Measurements from ENCODE around the gene MRPL22.
"Not testable (repeated sequence)": the region's sequence is repeated elsewhere in the genome, so short reads cannot be mapped to it uniquely, and the experiment has no call there.

The MRPL22 gene

GRCh38 chr5:154997746-154998145 lies 56.9 kb downstream of the MRPL22 start:
- DNase-seq (ENCODE audit: low read depth), result no peak

DNA sequence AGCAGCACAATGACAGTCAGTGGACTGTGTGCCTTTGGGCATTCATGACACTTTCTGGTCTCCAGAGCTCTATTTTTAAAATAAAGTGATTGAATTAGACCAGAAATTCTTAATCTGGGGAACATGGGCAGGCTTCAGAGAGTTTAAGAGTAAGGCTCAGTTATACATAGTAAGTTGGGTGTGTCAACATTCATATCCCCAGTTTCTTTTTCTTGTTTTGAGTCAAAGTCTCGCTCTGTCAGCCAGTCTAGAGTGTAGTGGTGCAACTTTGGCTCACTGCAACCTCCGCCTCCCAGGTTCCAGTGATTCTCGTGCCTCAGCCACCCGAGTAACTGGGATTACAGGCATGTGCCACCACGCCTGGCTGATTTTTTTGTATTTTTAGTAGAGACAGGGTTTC lies 59.0 kb downstream of the MRPL22 start:
- no peak for DNase-seq (ENCODE audit: low read depth)

DNA sequence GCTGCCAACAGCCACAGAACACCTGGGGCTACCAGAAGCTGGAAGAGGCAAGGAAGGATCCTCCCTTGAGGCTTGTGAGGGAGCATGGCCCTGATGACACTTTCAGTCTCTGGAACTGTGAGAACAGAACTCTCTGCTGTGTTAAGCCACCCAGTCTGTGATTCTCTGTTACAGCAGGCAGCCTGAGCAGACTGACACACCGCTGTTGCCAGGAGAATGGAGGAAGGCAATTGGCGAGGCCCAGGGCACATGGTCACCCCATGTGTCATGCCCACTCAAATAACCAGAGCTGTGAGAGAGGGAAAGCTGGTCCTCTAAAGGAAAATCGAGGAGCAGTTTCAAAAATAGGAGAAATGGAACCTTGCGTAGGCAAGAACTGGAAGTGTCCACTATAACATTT lies 60.6 kb downstream of the MRPL22 start:
- DNase-seq (ENCODE audit: low read depth), result no peak

DNA sequence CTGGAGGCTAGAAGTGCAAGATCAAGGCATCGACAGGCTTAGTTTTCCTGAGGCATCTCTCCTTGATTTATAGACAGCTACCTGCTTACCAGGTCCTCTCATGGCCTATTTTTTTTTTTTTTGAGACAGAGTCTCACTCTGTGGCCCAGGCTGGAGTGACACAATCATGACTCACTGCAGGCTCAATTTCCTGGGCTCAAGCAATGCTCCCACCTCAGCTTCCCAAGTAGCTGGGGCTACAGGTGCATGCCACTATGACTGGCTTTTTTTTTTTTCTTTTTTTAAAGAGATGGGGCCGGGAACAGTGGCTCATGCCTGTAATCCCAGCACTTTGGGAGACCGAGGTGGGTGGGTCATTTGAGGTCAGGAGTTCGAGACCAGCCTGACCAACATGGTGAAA lies 61.8 kb downstream of the MRPL22 start:
- not testable (repeated sequence) for DNase-seq (ENCODE audit: low read depth)

DNA sequence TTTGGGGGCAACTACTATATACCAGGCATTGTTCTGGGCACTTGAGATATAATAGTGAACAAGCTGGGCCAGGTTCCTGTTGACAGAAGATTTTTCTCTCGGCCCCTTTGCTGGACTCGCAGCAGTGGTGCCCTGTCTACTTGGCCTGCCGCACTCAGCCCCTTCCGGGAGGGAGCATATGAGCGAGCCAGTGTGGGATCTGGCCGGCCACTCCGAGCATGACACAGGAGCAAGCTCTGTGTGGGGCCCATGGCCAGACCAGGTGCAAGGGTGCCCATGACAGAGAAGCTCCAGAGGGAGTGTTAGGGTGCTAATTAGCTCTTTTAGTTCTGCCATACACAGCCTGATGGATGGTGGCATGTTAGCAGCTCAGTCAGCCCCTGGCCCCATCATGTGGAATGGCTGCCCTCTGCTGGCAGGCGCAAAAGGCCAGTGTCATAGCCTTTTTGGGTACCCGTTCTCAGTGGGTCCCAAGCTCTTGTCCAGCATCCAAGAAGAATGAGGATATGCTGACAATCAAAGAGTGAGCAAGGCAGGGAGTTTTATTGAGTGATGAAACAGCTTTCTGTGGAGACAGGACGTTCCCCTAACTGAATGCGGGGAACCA lies 63.4 kb downstream of the MRPL22 start:
- no peak for DNase-seq (ENCODE audit: low read depth)

GRCh38 chr5:155006265-155006664 lies 65.4 kb downstream of the MRPL22 start:
- not testable (repeated sequence) for DNase-seq (ENCODE audit: low read depth)

GRCh38 chr5:155008669-155009068 lies 67.8 kb downstream of the MRPL22 start:
- no peak for DNase-seq (ENCODE audit: low read depth)

GRCh38 chr5:155010881-155011280 lies 70.0 kb downstream of the MRPL22 start:
- no peak for DNase-seq (ENCODE audit: low read depth)

DNA sequence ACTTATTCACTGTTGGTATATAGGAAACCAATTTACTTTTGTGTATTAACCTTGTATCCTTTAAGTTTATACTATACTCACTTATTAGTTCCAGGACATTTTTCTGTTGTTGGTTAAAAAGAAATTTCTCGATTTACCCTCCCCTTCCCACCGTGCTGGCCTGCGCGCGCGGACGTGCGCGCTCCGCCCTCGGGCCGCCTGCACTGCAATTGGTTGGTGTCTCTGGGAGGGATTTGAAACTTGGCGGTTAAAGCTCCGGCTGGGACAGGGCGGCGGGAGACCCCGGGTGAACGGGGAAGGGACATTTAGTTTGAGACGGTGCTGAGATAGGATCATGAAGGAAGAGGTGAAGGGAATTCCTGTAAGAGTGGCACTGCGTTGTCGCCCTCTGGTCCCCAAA lies 72.7 kb downstream of the MRPL22 start, which contains the start of gene KIF4B:
Gene KIF4B (plus strand): TSS at position 230 of the 400 bp plus-strand sequence. CDS start 105 bp downstream, at position 335.
- no peak for DNase-seq (ENCODE audit: low read depth)

DNA sequence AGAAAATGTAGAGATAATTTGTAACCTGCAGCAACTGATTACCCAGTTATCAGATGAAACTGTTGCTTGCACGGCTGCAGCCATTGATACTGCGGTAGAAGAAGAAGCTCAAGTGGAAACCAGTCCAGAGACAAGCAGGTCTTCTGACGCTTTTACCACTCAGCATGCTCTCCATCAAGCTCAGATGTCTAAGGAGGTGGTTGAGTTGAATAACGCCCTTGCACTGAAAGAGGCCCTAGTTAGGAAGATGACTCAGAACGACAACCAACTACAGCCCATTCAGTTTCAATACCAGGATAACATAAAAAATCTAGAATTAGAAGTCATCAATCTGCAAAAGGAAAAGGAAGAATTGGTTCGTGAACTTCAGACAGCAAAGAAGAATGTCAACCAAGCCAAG lies 74.4 kb downstream of the MRPL22 start:
- no peak for DNase-seq (ENCODE audit: low read depth)

GRCh38 chr5:155017610-155018009 lies 76.7 kb downstream of the MRPL22 start:
- no peak for DNase-seq (ENCODE audit: low read depth)

Measured in activated T-helper 9 cell treated with anti-CD3 and anti-CD28 coated beads, Interleukin-2, amount 50 U/mL, for 16 hours (primary cell).